Endothelial cell of umbilical vein (primary cell): ENCODE data around the gene TNS4. TPM values are rescaled to one million over a fixed set of nuclear protein-coding genes. Genes with fewer than 3 reads are reported as not detected.

ENCODE experiments used
- BruUV-seq: library from RNA; stranded (reverse); fragments of 400-500 nt; replicated peaks from 2 replicates; lab custom pipeline; 2021; lab: Mats Ljungman, UMichigan
- CTCF ChIA-PET: fragments of 300-600, 350-600 bp; sonication (Branson Sonifier 250); formaldehyde crosslinking; loops from one replicate; lab custom pipeline; 2021; ENCODE audit warnings: antibody characterized with exemption, inconsistent platforms; lab: Charles Lee
- POLR2A ChIA-PET: fragments of 300-600, 350-600 bp; sonication (Branson Sonifier 250); formaldehyde crosslinking; loops from one replicate; lab custom pipeline; 2021; ENCODE audit warnings: antibody characterized with exemption, inconsistent platforms; lab: Charles Lee
- DNase-seq: peaks from one replicate; pipeline ENCODE4 v3.0.0-alpha.2; 2011; ENCODE audit warnings: low read depth, low spot score
- FAIRE-seq: peaks from 2 replicates; lab custom pipeline; 2011; peaks lifted over from hg19 to GRCh38; lab: Jason Lieb, UNC
- H2AFZ ChIP-seq: 2 replicates; pipeline ENCODE4 v1.6.0; 2012; ENCODE audit warnings: low read depth, low read length, control low read depth, inconsistent platforms
- H3K27ac ChIP-seq: 2 replicates; pipeline ENCODE4 v1.5.1; 2011; ENCODE audit warnings: low read depth, mild to moderate bottlenecking, control low read depth, low read length, moderate library complexity; ENCODE audit not compliant: insufficient read depth
- H3K27me3 ChIP-seq, 2 experiments: 2 replicates each; pipeline versions ENCODE4 v1.6.0 to v1.6.1; 2011; ENCODE audit warnings: low read length in 2 of 2, mixed read lengths in 1 of 2; ENCODE audit not compliant: control insufficient read depth in 2 of 2, insufficient read depth in 2 of 2
- H3K36me3 ChIP-seq, 2 experiments: 2 replicates in 1 of 2; 3 replicates in 1 of 2; pipeline ENCODE4 v1.5.1; 2011; ENCODE audit warnings: low read length in 2 of 2, mild to moderate bottlenecking in 1 of 2, moderate library complexity in 1 of 2; ENCODE audit not compliant: control insufficient read depth in 2 of 2, insufficient read depth in 2 of 2; ENCODE audit errors: extremely low read depth in 1 of 2
- H3K4me1 ChIP-seq: 3 replicates; pipeline ENCODE4 v1.5.1; 2011; ENCODE audit warnings: mild to moderate bottlenecking, low read length; ENCODE audit not compliant: control insufficient read depth, insufficient read depth; ENCODE audit errors: extremely low read depth
- H3K4me2 ChIP-seq: 2 replicates; pipeline ENCODE4 v1.6.1; 2011; ENCODE audit warnings: low read length, control low read depth, mixed read lengths; ENCODE audit not compliant: insufficient read depth
- H3K4me3 ChIP-seq, 3 experiments: fragments of 200-600 bp in 1 of 3; sonication (generic), shearing (Covaris generic) in 1 of 3; replicated peaks in 1 of 3; 2 replicates each; pipeline ENCODE4 v1.5.1; 2011 to 2016; ENCODE audit warnings: control low read depth in 3 of 3, low read length in 3 of 3, mild to moderate bottlenecking in 2 of 3, inconsistent platforms in 1 of 3, low read depth in 1 of 3, moderate library complexity in 1 of 3; ENCODE audit not compliant: insufficient read depth in 1 of 3
- H3K79me2 ChIP-seq: 2 replicates; pipeline ENCODE4 v1.6.0; 2012; ENCODE audit warnings: low read length, inconsistent platforms; ENCODE audit not compliant: control insufficient read depth, insufficient read depth
- H3K9ac ChIP-seq: replicated peaks from 2 replicates; pipeline ENCODE3; 2011; ENCODE audit warnings: low read length, control low read depth; ENCODE audit not compliant: insufficient read depth; ENCODE audit errors: extremely low read depth
- H3K9me1 ChIP-seq: replicated peaks from 3 replicates; pipeline ENCODE4 v1.6.0; 2011; ENCODE audit warnings: mild to moderate bottlenecking, low read length; ENCODE audit not compliant: control insufficient read depth, insufficient read depth; ENCODE audit errors: extremely low read depth
- H3K9me3 ChIP-seq: replicated peaks from 2 replicates; pipeline ENCODE4 v1.5.1; 2012; ENCODE audit warnings: low read length, inconsistent platforms; ENCODE audit not compliant: control insufficient read depth, insufficient read depth
- H4K20me1 ChIP-seq: replicated peaks from 2 replicates; pipeline ENCODE3; 2011; ENCODE audit warnings: mild to moderate bottlenecking, low read length; ENCODE audit not compliant: control insufficient read depth, insufficient read depth; ENCODE audit errors: extremely low read depth
- EZH2 ChIP-seq: IDR thresholded peaks from 2 replicates; pipeline ENCODE4 v1.6.1; 2012; ENCODE audit warnings: borderline replicate concordance, low read depth, mild to moderate bottlenecking, moderate library complexity, low read length, inconsistent platforms; ENCODE audit not compliant: severe bottlenecking
- FOS ChIP-seq: IDR thresholded peaks from 2 replicates; pipeline ENCODE4 v1.6.1; 2011; ENCODE audit warnings: mild to moderate bottlenecking, low read length, moderate library complexity, borderline replicate concordance; ENCODE audit not compliant: insufficient read depth
- GATA2 ChIP-seq: IDR thresholded peaks from 2 replicates; pipeline ENCODE4 v1.7.0; 2011; ENCODE audit warnings: low read depth, mild to moderate bottlenecking, moderate library complexity, mixed read lengths, low read length; ENCODE audit not compliant: insufficient read length, insufficient read depth
- JUN ChIP-seq: IDR thresholded peaks from 2 replicates; pipeline ENCODE4 v1.6.1; 2011; ENCODE audit warnings: borderline replicate concordance, low read depth; ENCODE audit not compliant: insufficient read length, insufficient read depth
- MYC ChIP-seq: IDR thresholded peaks from one replicate; pipeline ENCODE4 v1.6.1; 2011; ENCODE audit warnings: mild to moderate bottlenecking, low read depth, low read length
- POLR2A ChIP-seq: IDR thresholded peaks from 2 replicates; pipeline ENCODE4 v1.6.1; 2012; ENCODE audit warnings: low read depth, mild to moderate bottlenecking, control low read depth, low read length
- POLR2AphosphoS5 ChIP-seq: IDR thresholded peaks from 2 replicates; pipeline ENCODE4 v1.6.1; 2012; ENCODE audit warnings: low read depth, mild to moderate bottlenecking, control low read depth, low read length, moderate library complexity; ENCODE audit not compliant: insufficient read depth
- dilution Hi-C: fragments of 300-500 bp; cut with MboI; formaldehyde crosslinking; loops from one replicate; pipeline ENCODE4 v1.15.0; 2019; ENCODE audit warnings: low sequenced_read_pairs; ENCODE audit not compliant: extremely low pct_ligation_motif_present
- intact Hi-C: fragments of 100-400 bp; cut with micrococcal nuclease; formaldehyde crosslinking; loops from one replicate; pipeline ENCODE4 v1.10.0; 2022
- polyA plus RNA-seq, 4 experiments: library from polyadenylated mRNA; depleted of rRNA in 3 of 4; stranded (reverse) in 3 of 4; unstranded in 1 of 4; fragments of >200 nt; gene quantifications; 2 replicates each; pipeline versions ENCODE4 v1.2.1 to v1.2.3, GENCODE V29; 2011 to 2012; ENCODE audit warnings: missing spikeins in 1 of 4
- total RNA-seq: library from RNA; stranded (reverse); gene quantifications from 2 replicates; pipeline ENCODE4 v1.2.3, GENCODE V29; 2021
- TF ChIP-seq, protein P1 (sequence below), 2 donors: IDR thresholded peaks; 1 replicate in 1 of 2; 2 replicates in 1 of 2; pipeline ENCODE4 v1.5.1; 2011; ENCODE audit warnings: low read length in 2 of 2, mild to moderate bottlenecking in 2 of 2, moderate library complexity in 2 of 2, control low read depth in 1 of 2, inconsistent platforms in 1 of 2, low read depth in 1 of 2; ENCODE audit not compliant: insufficient read depth in 1 of 2; ENCODE audit errors: extremely low read depth in 1 of 2
- TF ChIP-seq, protein P2 (sequence below): IDR thresholded peaks from 2 replicates; pipeline ENCODE4 v1.6.1; 2011; ENCODE audit not compliant: insufficient read depth, insufficient read length

TNS4 gene
- total and polyA plus RNA-seq, 2 donors (not counting 3 experiments of a cell fraction or from before 2014, with no cell fraction given): not detected

DNA sequence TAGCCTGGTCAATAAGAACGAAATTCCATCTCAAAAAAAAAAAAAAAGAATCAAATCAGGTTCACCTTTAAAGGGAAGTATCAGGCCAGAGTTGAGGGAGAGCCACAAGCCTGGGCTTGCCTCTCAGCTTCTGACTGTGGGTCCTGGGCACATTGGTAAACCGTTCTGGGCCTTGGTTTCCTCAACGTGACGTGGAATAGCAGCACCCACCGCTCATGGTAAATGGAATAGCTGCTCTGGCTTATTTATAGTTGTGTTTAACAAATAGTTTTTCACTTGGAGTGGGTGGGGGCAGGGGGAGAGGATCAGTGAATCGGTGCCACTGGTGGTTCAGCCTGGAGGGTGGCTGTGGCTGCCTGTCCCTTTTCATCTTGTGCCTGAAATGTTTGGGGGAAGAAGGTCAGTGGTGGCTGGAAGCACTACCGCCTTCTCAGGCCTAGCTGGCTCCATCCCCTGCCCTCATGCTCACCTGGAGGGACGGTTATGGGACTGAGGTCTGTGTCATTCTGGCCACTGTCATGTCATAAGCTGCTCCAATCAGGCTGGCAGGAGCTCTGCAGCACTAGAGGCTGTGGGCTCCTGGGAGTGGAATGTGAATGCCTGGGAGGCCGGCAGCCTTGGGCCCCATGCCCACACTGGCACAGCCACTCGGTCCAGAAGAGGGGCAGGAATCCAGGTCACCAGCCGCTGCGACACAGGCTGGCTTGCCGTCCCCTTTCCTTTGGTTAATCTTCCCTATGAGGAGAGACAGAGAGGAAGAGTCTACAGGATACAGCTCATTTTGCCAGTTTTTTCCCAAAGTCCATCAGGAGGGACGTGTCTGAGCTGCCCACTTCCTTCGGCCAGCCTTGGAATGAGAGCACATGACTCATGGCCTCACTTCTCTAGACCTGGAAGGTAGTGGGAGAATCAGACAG, 36.9 kb upstream of the TNS4 start:
- H2AFZ ChIP-seq: peak overlapping the region; percentile 0
- no peak for DNase-seq
- no TSS peak for BruUV-seq

DNA sequence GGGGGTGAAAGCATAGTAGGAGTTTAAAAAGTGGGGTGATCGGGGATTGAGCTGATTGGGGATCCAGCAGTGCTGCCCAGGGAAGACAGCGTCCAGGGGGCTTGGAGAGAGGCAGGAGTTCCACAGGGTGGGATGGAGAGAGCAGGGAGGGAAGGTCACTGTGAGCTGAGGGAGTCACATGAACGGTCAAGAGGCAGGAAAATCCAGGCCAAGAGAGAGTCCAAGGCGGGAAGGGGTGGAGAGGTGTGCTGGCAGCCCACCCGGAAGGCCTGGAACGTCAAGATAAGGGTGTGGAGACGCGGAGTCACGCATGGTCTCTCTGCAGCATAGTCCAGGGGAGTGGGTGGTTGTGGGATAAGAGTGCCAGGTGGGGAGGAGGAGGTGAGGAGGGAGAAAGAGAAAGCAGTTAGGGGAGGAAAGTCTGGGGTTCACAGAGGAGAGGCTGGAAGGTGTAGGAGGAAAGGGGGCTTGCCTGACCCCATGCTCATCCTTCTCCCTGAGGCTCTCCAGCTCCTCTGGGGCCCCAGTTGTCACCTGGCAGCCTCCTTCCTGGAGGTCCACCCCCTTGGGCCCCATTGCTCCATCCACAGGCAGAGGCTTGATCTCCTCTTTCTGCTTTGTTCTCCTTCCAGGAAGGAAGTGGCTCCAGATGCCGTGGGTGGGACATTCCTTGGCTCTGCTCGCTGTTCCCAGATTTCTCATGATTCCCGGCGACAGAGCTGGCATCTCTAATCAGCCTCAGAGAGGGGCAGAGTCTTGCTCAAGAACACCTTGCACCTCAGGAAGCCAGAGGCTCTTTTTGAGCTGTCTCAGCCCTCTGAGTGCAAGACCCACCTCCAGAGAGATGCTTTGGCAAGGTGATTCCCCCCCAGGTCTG, 35.1 kb upstream of the TNS4 start:
- TF ChIP-seq JUN (no peak), POLR2A (peak; percentile 53), EZH2 (no peak), FOS (no peak), POLR2AphosphoS5 (peak; percentile 85), MYC (peak; percentile 31), GATA2 (peak; percentile 87)
- TF ChIP-seq, protein P1, sequence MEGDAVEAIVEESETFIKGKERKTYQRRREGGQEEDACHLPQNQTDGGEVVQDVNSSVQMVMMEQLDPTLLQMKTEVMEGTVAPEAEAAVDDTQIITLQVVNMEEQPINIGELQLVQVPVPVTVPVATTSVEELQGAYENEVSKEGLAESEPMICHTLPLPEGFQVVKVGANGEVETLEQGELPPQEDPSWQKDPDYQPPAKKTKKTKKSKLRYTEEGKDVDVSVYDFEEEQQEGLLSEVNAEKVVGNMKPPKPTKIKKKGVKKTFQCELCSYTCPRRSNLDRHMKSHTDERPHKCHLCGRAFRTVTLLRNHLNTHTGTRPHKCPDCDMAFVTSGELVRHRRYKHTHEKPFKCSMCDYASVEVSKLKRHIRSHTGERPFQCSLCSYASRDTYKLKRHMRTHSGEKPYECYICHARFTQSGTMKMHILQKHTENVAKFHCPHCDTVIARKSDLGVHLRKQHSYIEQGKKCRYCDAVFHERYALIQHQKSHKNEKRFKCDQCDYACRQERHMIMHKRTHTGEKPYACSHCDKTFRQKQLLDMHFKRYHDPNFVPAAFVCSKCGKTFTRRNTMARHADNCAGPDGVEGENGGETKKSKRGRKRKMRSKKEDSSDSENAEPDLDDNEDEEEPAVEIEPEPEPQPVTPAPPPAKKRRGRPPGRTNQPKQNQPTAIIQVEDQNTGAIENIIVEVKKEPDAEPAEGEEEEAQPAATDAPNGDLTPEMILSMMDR (IDR thresholded peaks at IDR 0.05; ENCODE audit: extremely low read depth in 1 of 2, insufficient read depth in 1 of 2, low read depth in 1 of 2, low read length in 2 of 2): no peak
- TF ChIP-seq, protein P2, sequence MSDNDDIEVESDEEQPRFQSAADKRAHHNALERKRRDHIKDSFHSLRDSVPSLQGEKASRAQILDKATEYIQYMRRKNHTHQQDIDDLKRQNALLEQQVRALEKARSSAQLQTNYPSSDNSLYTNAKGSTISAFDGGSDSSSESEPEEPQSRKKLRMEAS: no peak
- Histone ChIP-seq H3K4me1 (peaks cover 43% of the 10 kb centered on the region), H3K9ac (peak overlapping the region; percentile 35), H2AFZ (peak overlapping the region; percentile 40), H3K9me1 (no peaks in the 10 kb centered on the region), H3K9me3 (no peaks in the 10 kb centered on the region), H3K4me3 (no peak overlapping the region), H3K27me3 (no peaks in the 10 kb centered on the region), H3K27ac (peak overlapping the region; percentile 70), H4K20me1 (no peaks in the 10 kb centered on the region), H3K36me3 (no peaks in the 10 kb centered on the region), H3K79me2 (no peaks in the 10 kb centered on the region), H3K4me2 (peak overlapping the region; percentile 30)
- intact Hi-C loops (loop anchor here (1.0 kb wide), 1 partner anchor 24 kb away; no protein-coding TSS in a partner anchor), dilution Hi-C loops (no loop called here)
- ChIA-PET POLR2A (no interaction called here), CTCF (interaction anchor here (0.6 to 9.6 kb wide), 10 partner anchors 9 to 229 kb away, joined by 3 to 304 read pairs (median 3); partner anchors contain the start of gene TOP2A)
- no TSS peak for BruUV-seq
- FAIRE-seq: peak; percentile 84
- peak; percentile 91 for DNase-seq

More for the DNA sequence above, 36.9 kb upstream of the TNS4 start:
- dilution Hi-C loops (no loop called here), intact Hi-C loops (no loop called here)
- ChIA-PET CTCF (interaction anchor here (1.0 to 9.6 kb wide), 5 partner anchors 11 to 89 kb away, joined by 3 to 304 read pairs (median 7); no protein-coding TSS in a partner anchor), POLR2A (no interaction called here)
- Histone ChIP-seq H3K9me1 (no peaks in the 10 kb centered on the region), H3K9ac (no peak overlapping the region), H3K36me3 (no peaks in the 10 kb centered on the region), H3K9me3 (no peaks in the 10 kb centered on the region), H3K27ac (no peak overlapping the region), H4K20me1 (no peaks in the 10 kb centered on the region), H3K4me3 (no peak overlapping the region), H3K27me3 (no peaks in the 10 kb centered on the region), H3K4me2 (no peak overlapping the region), H3K4me1 (peaks cover 27% of the 10 kb centered on the region), H3K79me2 (no peaks in the 10 kb centered on the region)
- TF ChIP-seq POLR2AphosphoS5: no peak
- TF ChIP-seq FOS: peak; percentile 29
- TF ChIP-seq GATA2: no peak
- peak; percentile 82 for FAIRE-seq
